BE2C (cell line): ENCODE results near the gene RINT1.
"Not testable (repeated sequence)": the region's sequence is repeated elsewhere in the genome, so short reads cannot be mapped to it uniquely, and the experiment has no call there.

Experiments used
- DNase-seq: peaks from one replicate; pipeline ENCODE4 v3.0.0-alpha.2; 2020
- H3K27me3 ChIP-seq: fragments of 250-450 bp; sonication (Bioruptor Pico); 2 replicates; pipeline ENCODE4 v1.5.1; 2020; ENCODE audit warnings: mild to moderate bottlenecking
- H3K36me3 ChIP-seq: fragments of 250-450 bp; sonication (Bioruptor Pico); 2 replicates; pipeline ENCODE4 v1.5.1; 2020; ENCODE audit warnings: mild to moderate bottlenecking
- H3K4me1 ChIP-seq: fragments of 250-450 bp; sonication (Bioruptor Pico); 2 replicates; pipeline ENCODE4 v1.5.1; 2020
- H3K4me3 ChIP-seq: 2 replicates; pipeline ENCODE4 v1.5.1; 2011; ENCODE audit warnings: low read depth, low read length
- H3K9me3 ChIP-seq: fragments of 250-450 bp; sonication (Bioruptor Pico); 2 replicates; pipeline ENCODE4 v1.5.1; 2020
- TF ChIP-seq, protein P1 (sequence below): IDR thresholded peaks from 2 replicates; pipeline ENCODE4 v1.5.1; 2012; ENCODE audit warnings: mild to moderate bottlenecking, low read depth, low read length

Gene RINT1

DNA sequence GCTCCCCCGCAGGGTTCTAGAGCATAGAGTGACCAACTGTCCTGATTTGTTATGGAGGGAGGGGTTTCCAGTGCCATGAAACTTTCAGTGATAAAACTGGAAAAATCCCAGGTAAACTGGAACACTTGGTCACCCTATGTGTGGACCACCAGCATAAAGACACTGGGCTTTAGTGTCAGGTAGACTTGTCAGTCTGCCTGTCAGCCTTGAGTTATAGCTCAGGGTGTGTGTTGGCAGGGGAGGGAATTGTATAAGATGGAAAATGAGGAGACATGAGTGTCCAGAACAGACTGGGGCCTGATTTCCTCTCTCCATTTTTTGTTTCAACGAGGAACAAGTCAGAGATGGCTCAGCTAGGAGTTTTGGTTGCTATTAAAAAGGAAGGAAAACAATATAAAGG, 59.5 kb downstream of the RINT1 start:
- no peaks in the 10 kb centered on the region for H3K4me1 ChIP-seq
- DNase-seq = no peak

DNA sequence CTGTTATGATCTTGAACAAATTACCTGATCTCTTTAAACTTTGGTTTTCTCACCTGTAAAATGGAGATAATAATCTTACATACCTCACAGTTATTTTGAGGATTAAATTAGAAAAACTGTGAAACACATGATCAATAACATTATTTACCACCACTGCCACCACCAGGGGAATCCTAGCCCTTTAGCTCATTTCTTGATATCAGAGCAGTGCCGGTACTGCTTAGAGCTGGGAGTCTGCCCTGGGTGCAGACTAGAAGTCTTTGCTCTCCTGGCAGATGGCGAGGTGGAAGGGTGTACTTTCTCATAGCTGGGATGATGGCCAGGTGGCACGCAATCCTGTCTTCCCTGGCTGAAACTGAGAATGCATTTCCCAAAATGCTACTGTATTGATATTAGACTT, 62.0 kb downstream of the RINT1 start:
- H3K9me3 ChIP-seq = no peaks in the 10 kb centered on the region
- no peaks in the 10 kb centered on the region for H3K27me3 ChIP-seq
- H3K4me3 ChIP-seq = no peak overlapping the region
- H3K4me1 ChIP-seq = no peaks in the 10 kb centered on the region
- no peak for DNase-seq
- H3K36me3 ChIP-seq = no peaks in the 10 kb centered on the region
- TF ChIP-seq, protein P1, sequence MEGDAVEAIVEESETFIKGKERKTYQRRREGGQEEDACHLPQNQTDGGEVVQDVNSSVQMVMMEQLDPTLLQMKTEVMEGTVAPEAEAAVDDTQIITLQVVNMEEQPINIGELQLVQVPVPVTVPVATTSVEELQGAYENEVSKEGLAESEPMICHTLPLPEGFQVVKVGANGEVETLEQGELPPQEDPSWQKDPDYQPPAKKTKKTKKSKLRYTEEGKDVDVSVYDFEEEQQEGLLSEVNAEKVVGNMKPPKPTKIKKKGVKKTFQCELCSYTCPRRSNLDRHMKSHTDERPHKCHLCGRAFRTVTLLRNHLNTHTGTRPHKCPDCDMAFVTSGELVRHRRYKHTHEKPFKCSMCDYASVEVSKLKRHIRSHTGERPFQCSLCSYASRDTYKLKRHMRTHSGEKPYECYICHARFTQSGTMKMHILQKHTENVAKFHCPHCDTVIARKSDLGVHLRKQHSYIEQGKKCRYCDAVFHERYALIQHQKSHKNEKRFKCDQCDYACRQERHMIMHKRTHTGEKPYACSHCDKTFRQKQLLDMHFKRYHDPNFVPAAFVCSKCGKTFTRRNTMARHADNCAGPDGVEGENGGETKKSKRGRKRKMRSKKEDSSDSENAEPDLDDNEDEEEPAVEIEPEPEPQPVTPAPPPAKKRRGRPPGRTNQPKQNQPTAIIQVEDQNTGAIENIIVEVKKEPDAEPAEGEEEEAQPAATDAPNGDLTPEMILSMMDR = peak; percentile 28

More for the DNA sequence above, 59.5 kb downstream of the RINT1 start:
- TF ChIP-seq, protein P1 = no peak
- H3K36me3 ChIP-seq = no peaks in the 10 kb centered on the region
- no peak overlapping the region for H3K4me3 ChIP-seq
- H3K27me3 ChIP-seq = no peaks in the 10 kb centered on the region
- no peaks in the 10 kb centered on the region for H3K9me3 ChIP-seq

DNA sequence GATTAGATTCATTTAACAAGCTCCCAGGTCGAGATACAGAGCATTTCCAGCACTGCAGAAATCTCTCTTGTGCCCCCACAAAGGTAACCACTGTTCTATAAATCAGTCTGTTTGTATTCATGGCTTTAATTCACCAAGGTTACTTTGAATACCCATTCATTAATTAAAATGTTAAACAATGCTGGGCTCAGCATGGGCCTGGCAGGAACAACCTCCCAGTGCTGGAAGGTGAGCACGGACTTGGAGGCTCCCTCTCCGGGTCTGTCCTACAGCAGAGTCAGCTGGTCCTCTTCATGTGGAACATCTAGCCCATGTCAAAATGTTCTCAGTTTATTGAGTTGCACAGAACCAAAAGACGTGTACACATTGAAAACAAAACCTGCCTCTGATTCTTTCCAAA, 64.9 kb downstream of the RINT1 start:
- no peak for DNase-seq
- H3K27me3 ChIP-seq = no peaks in the 10 kb centered on the region
- H3K4me1 ChIP-seq = no peaks in the 10 kb centered on the region
- TF ChIP-seq, protein P1 = no peak
- H3K36me3 ChIP-seq = no peaks in the 10 kb centered on the region
- H3K9me3 ChIP-seq = no peaks in the 10 kb centered on the region
- no peak overlapping the region for H3K4me3 ChIP-seq

DNA sequence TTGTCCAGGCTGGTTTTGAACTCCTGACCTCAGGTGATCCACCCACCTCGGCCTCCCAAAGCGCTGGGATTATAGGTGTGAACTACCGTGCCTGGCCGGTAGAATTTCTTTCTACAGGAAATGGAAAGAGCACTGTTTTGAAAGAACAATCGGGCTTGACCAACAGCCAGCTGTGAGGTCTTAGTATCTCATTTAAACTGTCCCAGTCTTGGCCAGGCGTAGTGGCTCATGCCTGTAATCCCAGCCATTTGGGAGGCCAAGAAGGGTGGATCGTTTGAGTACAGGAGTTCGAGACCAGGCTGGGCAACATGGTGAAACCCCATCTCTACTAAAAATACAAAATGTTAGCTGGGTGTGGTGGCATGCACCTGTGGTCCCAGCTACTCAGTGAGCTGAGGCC, 67.1 kb downstream of the RINT1 start:
- not testable (repeated sequence) for H3K27me3 ChIP-seq, H3K9me3 ChIP-seq, DNase-seq, H3K4me1 ChIP-seq, H3K4me3 ChIP-seq, H3K36me3 ChIP-seq

DNA sequence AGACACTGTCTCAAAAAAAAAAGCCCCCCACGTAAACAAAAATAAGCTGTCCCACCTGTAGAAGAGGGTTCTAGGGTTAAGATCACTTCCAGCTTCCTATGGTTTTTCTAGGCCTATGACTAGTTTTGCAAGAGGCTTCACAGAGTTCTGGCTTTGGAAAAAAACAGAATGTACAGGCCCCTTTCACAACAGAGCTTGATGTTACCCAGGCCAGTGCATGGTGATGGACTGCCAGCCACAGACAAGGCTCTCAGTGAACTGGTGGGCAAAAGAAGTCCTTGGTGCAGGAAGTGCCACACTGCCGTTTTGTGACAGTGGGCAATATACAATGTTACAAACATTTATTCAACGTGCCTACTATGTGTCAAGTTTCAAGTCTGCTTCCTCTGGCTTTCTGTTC, 67.5 kb downstream of the RINT1 start:
- Histone ChIP-seq H3K36me3 (no peaks in the 10 kb centered on the region), H3K4me1 (no peaks in the 10 kb centered on the region), H3K27me3 (no peaks in the 10 kb centered on the region), H3K9me3 (no peaks in the 10 kb centered on the region), H3K4me3 (no peak overlapping the region)
- TF ChIP-seq, protein P1 = no peak
- no peak for DNase-seq

DNA sequence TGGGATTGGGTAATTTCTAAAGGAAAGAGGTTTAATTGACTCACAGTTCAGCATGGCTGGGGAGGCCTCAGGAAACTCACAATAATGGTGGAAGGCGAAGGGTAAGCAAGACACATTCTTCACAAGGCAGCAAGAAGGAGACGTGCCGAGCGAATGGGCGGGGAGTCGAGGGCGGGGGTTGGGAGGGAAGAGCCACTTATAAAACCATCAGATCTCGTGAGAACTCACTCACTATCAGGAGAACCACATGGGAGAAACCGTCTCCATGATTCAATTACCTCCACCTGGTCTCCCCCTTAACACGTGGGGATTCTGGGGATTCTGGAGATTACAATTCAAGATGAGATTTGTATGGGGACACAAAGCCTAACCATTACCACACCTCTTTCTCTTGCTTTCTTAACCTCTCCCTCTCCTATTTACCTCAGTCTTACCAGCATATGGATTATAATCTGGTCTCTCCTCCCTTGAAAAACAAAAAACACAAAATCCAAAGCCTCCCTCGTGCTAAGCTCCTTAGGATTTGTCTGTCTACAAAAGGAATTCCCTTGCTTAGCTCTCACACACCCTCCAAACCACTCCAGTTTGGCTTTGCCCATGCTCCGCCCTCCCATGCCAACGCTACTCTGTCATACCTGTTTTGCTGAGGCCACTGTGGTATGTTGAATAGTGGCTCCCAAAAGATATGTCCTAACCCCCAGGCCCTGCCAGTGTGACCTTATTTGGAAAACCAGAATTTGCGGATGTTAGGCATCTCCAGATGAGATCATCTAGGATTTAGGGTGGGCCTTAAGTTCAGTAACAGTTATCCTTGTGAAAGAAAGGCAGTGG, 68.9 kb downstream of the RINT1 start:
- no peaks in the 10 kb centered on the region for H3K9me3 ChIP-seq
- DNase-seq = no peak
- TF ChIP-seq, protein P1 = no peak
- H3K4me1 ChIP-seq = no peaks in the 10 kb centered on the region
- no peaks in the 10 kb centered on the region for H3K27me3 ChIP-seq
- no peak overlapping the region for H3K4me3 ChIP-seq
- no peaks in the 10 kb centered on the region for H3K36me3 ChIP-seq
